GM03348 (cell line): Measurements from ENCODE around the gene MAML2.
A peak's percentile ranks its signal among the peaks of the same experiment; 100 is the strongest.

Experiments
- DNase-seq: peaks from one replicate; pipeline ENCODE4 v3.0.0; 2012; ENCODE audit warnings: low spot score

MAML2 gene

DNA sequence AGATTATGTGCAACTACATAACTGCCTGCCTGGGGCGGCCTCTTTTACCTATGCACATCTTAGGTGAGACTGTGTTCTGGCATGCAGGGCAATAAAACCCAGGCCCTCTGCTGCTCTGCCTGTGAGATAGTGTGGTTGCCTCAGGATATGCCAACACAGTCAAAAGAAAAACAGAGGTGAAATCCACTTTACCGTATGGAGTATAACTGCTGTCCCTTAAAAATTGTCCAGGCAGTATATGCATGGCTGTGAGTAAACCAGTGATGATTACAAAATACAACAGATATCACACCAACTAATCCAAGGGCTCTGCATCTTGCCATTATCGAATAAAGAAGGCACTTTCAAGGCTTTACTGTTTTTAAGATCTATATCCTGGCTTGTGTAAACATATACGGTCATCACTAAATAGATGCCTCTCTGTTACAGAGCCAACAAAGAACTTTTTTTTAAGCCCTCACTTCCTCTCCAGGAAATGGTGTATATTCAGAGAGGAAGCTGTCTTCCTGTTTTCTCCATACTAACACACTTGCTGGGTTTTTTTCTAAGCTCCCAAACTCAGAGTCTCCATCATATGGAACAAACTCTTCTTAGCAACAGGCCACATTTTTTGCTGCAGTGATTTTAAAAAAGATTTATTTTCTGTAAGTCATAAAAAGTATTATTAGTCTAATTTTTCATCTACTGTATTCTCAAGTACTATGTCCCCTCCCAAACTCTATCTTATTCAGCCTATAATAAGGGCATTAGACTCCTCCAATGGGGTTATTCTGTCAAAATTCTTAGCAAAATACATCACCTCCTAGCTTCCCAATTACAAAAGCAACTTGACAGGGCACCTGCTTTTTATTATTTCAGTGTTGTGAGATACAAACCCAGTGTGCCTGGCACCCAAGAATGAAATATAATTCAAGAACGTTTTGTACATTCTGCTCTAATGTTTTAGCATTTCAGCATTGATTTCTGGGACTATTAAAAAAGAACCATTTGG lies 135.2 kb downstream of the MAML2 start:
- DNase-seq: no peak

DNA sequence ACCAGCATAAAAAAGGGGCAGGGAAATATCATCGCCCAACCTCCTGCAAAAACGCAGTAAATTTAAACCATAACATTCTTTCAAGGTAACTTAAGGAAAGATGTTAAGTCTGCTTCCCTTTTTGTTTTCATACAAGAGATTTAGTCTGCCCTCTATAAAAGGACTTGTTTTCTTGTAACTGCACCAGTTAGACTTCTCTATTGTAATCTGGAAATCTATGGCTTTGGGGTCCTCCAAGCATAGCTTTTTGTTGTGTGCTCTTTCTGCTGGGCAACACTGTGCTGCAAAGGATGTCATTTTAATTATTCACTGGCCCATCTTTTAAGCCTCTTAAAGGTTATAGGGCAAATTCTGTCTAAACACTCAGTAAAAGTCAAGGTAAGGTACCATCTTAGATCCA lies 136.0 kb downstream of the MAML2 start:
- no peak for DNase-seq

DNA sequence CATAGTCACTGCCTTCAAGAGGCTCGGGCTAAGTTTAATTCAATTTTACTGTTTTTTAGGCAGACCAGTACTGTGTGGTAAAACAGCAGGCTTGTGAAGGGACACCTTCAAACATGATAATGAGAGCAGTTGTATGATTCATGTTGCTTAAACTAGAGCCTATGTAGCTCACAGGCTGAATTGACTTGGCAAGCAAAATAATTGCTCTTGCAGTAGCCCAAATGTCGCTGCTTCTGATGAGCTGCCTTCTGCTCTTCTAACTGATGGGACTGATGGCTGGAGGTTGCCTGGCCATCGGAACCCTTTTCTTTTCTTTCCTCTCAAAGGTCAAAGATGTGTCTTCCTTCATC lies 137.6 kb downstream of the MAML2 start:
- DNase-seq: no peak

GRCh38 chr11:96204721-96205459 lies 138.1 kb downstream of the MAML2 start:
- DNase-seq: no peak

DNA sequence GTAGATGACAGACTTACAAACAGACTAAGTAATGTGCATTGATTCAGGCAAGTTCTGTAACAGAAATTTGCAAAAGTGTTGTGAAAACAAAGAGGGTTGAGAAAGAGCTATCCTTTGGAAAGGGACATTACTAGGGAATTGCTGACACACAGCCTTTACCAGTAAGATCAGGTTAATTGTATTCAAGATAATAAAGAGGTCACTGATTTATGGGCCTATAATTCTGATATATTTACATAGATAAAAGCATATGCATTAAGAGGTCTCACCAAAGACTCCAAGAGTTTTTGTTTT lies 138.7 kb downstream of the MAML2 start:
- no peak for DNase-seq

DNA sequence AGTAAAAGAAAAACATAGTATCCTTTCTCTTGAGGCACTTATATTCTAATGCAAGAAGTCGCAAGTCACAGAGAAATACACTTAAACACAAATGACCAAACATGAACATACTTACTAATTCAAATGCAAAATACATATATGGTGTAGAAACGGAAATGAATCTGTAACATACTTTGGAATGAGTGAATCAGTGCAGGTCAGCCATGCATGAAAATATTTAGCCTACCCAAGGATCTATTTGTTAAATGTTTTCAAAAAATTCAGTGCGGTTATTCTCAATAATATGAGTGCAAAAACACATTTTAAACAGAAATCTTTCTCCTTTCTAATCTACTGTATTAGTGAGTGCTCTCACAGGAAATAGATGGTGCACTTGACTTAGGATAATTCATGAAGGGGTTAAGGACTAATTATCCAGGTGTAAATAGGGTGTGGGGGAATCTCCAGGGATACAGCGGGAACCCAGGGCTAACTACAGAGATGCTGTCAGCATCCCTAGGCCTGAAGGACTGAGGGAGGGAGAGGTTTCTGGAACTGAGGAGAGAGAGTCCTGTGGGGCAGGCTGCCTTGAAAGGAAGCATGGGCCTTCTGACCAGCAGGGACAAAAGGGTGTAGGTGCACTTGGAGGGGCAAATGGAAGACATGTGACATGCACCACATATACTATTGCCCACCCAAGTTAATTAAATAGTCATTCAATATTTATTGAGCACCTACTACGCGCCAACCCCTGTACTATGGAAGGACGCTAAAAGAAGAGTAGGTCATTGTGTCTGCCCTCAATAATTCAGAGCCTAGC lies 139.2 kb downstream of the MAML2 start:
- no peak for DNase-seq

- DNase-seq: peak; percentile 74
Observed at GRCh38 chr11:96200243-96200642, 142.8 kb downstream of the MAML2 start.

DNA sequence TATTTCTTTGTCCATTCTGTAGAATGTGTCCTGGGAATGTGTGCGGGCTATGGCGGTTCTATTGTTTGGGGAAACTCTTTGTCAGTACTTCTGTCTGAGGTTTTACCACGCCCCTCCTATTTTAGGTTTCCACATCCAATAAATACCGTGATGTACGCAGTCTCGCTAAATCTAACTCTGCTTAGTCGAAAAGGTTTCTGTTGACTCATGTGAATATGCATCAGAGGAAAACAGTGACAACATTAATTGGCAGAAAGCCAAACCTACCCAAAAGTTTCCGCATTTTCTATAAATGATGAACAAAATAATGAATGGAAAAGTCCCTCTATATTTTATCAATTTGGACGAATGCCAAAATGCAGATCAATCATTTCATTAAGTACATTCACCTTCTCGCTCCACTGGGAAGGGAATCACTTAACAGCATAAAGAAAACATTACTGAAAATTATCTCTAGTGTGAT lies 143.4 kb downstream of the MAML2 start:
- no peak for DNase-seq

DNA sequence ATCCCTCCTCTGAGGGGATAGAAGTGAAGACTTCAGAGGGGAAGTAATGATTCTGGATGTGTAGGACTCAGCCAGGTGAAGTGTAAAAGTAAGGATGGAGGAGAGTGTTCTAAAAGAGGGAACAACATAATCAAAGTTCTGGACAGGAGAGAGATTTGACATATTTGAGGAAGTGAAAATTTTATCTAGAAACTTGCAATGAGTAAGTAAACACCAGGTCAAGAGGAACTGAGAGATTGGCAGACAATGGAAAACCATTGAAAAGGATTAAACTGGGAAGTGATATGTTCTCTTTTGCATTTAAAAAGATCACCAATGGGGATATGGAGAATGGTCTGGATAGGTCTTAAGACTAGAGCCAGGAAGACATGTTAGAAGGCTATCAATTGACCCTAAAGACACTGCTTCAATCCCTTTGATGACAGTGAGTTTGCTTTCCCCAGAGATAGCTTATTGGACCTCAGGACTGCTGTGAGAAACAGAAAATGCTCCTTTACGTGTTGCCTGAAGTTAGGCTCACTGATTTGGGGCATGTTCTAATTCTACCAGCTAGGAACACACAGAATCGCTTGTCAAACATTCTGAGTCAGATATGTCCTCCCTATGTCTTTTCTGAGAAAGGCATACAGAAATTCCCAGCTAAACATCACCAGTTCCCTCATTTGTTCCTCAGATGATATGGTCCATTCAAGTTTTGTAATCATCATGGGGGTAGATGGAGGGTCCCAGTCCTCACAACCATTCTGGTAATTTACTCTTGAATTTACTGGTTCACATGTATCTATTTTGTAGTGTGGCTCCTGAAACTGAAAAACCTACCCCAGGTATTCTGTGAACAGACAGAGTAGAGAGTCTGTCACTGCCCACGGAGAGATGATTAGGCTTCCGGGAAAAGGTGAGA lies 144.9 kb downstream of the MAML2 start:
- DNase-seq: no peak

DNA sequence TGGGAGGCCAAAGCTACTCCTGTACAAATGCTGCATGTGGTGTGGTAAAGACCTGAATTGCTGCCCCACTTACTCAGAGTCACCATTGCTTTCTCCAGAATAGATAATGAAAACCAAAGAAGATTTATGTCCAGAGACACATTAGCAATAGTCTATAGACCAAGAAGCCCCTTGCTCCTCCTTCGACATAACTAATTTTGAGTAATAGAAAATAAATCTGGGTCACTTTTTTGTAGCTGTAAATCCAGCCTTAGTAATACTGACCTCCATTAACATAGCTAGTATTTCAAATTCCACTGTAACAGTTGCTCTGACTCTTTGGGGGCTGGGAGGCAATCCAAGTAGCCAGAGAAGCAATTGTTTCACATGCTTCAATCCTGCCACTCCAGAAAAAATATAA lies 145.9 kb downstream of the MAML2 start:
- no peak for DNase-seq

DNA sequence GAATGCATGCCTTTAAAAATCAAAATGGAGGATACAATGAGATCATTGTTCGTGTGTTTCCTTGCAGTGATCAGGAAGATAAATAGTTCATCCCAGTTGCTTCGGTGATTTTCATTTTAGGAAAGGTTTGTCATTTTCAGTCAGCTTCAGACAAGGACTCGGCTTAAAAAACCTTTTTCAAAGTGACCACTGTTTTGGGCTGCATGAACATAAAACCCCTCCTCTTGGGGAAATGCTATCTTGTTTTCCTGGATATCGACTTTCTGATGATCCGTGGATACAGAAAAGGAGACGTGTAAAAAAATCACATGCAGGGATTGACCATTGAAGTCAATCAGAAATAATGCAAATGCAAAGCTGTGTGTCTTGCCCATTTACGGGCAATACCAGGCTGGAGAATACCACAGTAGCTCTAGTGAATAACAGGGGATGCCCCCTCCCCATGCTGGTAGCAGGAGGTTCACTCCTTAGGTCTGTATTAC lies 146.8 kb downstream of the MAML2 start:
- DNase-seq: no peak

- no peak for DNase-seq
Observed at GRCh38 chr11:96195671-96196070, 147.3 kb downstream of the MAML2 start.

DNA sequence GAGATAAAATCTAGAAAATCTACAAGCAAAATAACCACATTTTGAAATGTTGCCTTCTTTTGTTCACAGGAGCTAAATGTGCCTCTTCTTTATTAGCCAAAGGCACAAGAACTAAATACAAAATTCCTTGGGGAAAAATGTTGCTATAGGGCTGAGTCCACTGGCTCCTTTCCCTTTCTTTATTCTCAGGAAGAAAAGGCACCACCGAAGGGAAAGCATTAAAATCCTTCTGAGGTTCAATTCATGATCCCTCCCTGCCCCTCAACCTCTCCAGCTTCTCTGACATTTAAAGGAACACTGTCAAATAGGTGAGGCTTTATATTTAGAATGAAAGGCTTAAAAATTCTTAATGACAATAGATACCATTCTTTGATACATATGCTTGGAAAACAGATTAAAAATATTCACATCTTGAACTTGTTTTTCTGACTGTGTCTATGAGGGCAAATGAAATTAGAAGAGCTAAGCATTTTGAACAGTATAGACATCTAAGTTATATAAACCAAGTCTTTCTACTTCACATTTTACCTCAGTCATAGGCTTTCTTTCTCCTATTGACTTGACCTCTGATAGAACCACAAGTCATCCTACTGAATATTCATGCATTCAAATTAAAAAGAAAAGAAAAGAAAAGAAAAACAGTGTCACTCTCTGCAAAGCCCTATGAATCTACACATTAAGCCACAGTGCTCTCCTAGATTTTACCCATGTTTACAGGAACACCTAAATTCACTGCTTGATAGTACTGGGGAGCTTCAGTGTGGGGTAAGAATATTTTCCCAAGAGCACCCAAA lies 148.2 kb downstream of the MAML2 start:
- no peak for DNase-seq

DNA sequence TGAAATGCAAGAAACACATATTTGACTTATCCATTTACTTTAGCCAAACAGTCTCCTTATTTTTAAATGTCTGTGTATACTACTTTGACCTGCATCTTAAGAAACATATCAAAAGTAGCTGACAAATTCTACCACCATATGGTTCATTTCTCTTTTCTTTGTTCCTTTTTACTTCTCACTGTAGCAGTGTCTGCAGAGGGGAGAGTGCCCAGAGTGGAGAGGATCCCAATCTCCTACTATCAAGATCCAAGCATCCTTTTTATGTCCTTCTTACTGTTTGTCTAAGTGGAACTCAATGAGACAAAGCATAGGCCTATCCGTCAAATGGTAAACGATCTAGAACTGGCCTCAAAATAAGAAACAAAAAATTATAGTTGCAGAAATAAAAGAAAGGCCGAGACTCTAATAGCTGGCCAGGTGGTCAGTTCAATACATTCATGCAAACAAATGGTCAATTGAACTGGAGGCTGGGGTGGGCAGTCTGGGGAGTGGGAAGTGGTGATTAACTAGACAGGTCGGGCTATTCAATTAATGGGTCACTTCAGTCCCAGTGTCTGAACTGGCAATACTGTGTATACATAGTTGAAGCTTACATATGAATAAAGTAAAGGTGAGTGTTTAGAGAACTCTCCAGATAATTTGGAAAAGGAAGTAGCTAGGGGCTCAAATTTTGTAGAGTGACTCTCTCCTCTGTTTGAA lies 149.1 kb downstream of the MAML2 start:
- DNase-seq: no peak

- no peak for DNase-seq
Observed at GRCh38 chr11:96191752-96192151, 151.2 kb downstream of the MAML2 start.

DNA sequence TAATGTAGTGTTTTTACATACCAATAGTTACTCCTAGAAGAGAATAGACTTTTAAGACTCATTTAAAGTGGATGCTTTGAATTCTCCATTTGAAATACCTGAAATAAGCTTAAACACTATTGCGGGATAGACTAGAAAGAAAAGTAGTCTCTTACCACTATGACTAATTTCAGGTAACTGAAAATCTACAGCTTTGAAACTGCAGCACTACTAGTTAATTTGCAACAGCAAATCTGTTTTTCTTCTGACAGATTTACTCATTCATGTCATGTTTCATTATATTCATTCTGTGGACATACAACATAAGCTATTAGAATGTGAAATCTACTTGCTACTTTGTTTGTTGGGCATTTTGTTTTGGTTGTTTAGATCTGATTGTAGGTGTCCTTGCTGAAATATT lies 153.6 kb downstream of the MAML2 start:
- no peak for DNase-seq

DNA sequence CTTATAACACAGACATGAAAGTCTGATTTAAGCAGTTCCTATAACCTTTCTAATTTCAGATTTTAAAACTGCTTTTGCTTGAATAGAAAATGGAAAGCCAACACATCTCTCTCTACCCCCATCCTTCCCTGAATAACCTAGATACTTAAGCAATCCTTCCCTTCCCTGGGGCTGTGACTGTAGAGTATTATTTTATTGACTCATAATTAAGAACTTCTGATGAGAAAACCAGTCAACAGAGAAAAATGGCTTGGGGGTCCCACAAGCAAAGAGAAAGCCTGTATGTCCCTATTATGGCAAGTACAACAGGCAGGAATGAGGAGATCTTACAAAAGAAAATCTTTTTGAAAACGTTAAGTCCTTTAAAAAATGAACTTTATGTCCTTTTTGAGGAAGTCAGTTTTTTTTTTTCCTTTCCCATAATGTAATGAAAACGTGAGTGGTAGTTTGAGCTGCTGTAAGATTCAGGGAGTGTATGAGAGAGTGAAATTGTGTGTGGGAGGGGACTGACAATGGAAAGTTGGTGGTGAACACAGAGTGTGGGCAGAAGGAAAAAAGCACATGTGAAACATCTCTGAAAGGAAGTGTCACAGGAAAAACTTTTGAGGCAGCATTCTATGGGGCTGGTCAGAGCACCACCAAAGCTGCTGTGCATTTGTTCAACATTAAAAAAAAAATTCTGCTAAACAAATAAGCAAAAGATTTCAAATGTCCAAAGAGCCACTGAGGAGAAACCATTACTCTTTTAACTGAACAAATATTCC lies 154.6 kb downstream of the MAML2 start:
- DNase-seq: peak; percentile 59

GRCh38 chr11:96187822-96188221 lies 155.2 kb downstream of the MAML2 start:
- DNase-seq: peak; percentile 68

- DNase-seq: no peak
Observed at GRCh38 chr11:96186806-96187205, 156.2 kb downstream of the MAML2 start.
